Panc1 (cell line): ENCODE measurements around the gene HUS1B. TPM values are rescaled to one million over a fixed set of nuclear protein-coding genes. Genes with fewer than 3 reads are reported as not detected.

Experiments used
- ATAC-seq: fragments of 200-7000 bp; cut with Tn5 transposase; 2 replicates; pipeline ENCODE4 v1.9.1; 2020; ENCODE audit warnings: mild to moderate bottlenecking, moderate library complexity
- BruUV-seq: library from RNA; stranded (reverse); fragments of 400-500 nt; replicated peaks from 2 replicates; lab custom pipeline; 2021; lab: Mats Ljungman, UMichigan
- CTCF ChIA-PET: fragments of 300-600 bp; sonication (Branson Sonifier 250); formaldehyde crosslinking; loops from one replicate; lab custom pipeline; 2022; ENCODE audit warnings: antibody characterized with exemption; lab: Charles Lee
- POLR2A ChIA-PET: fragments of 300-600 bp; sonication (Branson Sonifier 250); formaldehyde crosslinking; loops from one replicate; lab custom pipeline; 2022; ENCODE audit warnings: antibody characterized with exemption; lab: Charles Lee
- DNase-seq: peaks from one replicate; pipeline ENCODE4 v3.0.0-alpha.2; 2010; ENCODE audit warnings: low read depth, low spot score
- H3K27ac ChIP-seq: 2 replicates; pipeline ENCODE4 v1.5.1; 2011; ENCODE audit warnings: mild to moderate bottlenecking, low read length, inconsistent platforms
- H3K27me3 ChIP-seq: fragments of 200-500 bp; sonication (Bioruptor generic); 2 replicates; pipeline ENCODE4 v1.6.0; 2014; ENCODE audit warnings: low read length, inconsistent platforms; ENCODE audit not compliant: control insufficient read depth, insufficient read depth
- H3K36me3 ChIP-seq: fragments of 200-500 bp; sonication (Bioruptor generic); 2 replicates; pipeline ENCODE4 v1.5.1; 2014; ENCODE audit warnings: inconsistent platforms, mild to moderate bottlenecking, low read length, moderate library complexity; ENCODE audit not compliant: control insufficient read depth, insufficient read depth
- H3K4me1 ChIP-seq: 2 replicates; pipeline ENCODE4 v1.5.1; 2011; ENCODE audit warnings: inconsistent platforms, mild to moderate bottlenecking, low read length, moderate library complexity; ENCODE audit not compliant: control insufficient read depth, insufficient read depth
- H3K4me3 ChIP-seq, 2 experiments: 2 replicates each; pipeline ENCODE4 v1.5.1; 2011 to 2012; ENCODE audit warnings: low read depth in 2 of 2, low read length in 2 of 2, mild to moderate bottlenecking in 2 of 2, inconsistent platforms in 1 of 2, moderate library complexity in 1 of 2
- H3K9me3 ChIP-seq: fragments of 200-500 bp; sonication (Bioruptor generic); 2 replicates; pipeline ENCODE4 v1.5.1; 2014; ENCODE audit warnings: low read depth, mild to moderate bottlenecking, inconsistent platforms, low read length, moderate library complexity; ENCODE audit not compliant: control insufficient read depth, insufficient read depth
- CTCF ChIP-seq: fragments of 450-650 bp; IDR thresholded peaks from 2 replicates; pipeline ENCODE4 v1.5.1; 2017; ENCODE audit warnings: mild to moderate bottlenecking
- POLR2AphosphoS5 ChIP-seq: IDR thresholded peaks from 2 replicates; pipeline ENCODE4 v1.6.1; 2012; ENCODE audit warnings: mild to moderate bottlenecking, low read depth, low read length, moderate library complexity
- REST ChIP-seq, 2 experiments: IDR thresholded peaks; 2 replicates each; pipeline ENCODE4 v1.6.1; 2011 to 2012; ENCODE audit warnings: low read depth in 2 of 2, control low read depth in 1 of 2, low read length in 1 of 2, mild to moderate bottlenecking in 1 of 2, moderate library complexity in 1 of 2; ENCODE audit not compliant: insufficient read depth in 1 of 2
- SIN3A ChIP-seq: IDR thresholded peaks from 2 replicates; pipeline ENCODE4 v1.6.1; 2012; ENCODE audit warnings: low read depth, mild to moderate bottlenecking, low read length, moderate library complexity, borderline replicate concordance; ENCODE audit not compliant: insufficient read depth
- TCF7L2 ChIP-seq: IDR thresholded peaks from 2 replicates; pipeline ENCODE4 v1.6.1; 2011; ENCODE audit warnings: mild to moderate bottlenecking, low read depth, low read length, inconsistent platforms
- in situ Hi-C: cut with HindIII; loops from 2 replicates; pipeline ENCODE4 v1.10.0; 2016; ENCODE audit warnings: low sequenced_read_pairs, low pct_unique_long_range_greater_than_20kb
- intact Hi-C: fragments of 100-400 bp; cut with micrococcal nuclease; formaldehyde crosslinking; loops from one replicate; pipeline ENCODE4 v1.10.0; 2022; ENCODE audit not compliant: unreplicated experiment
- total RNA-seq: library from RNA; stranded (reverse); gene quantifications from one replicate; pipeline ENCODE4 v1.2.1, GENCODE V29; 2021; ENCODE audit not compliant: unreplicated experiment

Gene HUS1B
- total RNA-seq, 1 experiment from 2014 or later = 0.74 TPM

- Histone ChIP-seq H3K4me3 (no peak overlapping the region), H3K9me3 (no peaks in the 10 kb centered on the region), H3K27ac (no peak overlapping the region), H3K4me1 (peaks cover 24% of the 10 kb centered on the region), H3K27me3 (no peaks in the 10 kb centered on the region), H3K36me3 (no peaks in the 10 kb centered on the region; the same call in none of the 2 replicates)
- BruUV-seq = no TSS peak
- intact Hi-C loops = loop anchor here (10.0 kb wide), 1 partner anchor 64 kb away; no protein-coding TSS in a partner anchor
- DNase-seq = no peak
- in situ Hi-C loops = no loop called here
- TF ChIP-seq CTCF = no peak
- TF ChIP-seq SIN3A = no peak
- no peak for TF ChIP-seq POLR2AphosphoS5
- no peak for TF ChIP-seq TCF7L2
- no peak for TF ChIP-seq REST (IDR thresholded peaks at IDR 0.05; ENCODE audit: insufficient read depth in 1 of 2, low read depth in 2 of 2, low read length in 1 of 2)
- CTCF ChIA-PET = interaction anchor here (1.0 kb wide), 1 partner anchor 9 kb away, joined by 3 read pairs; no protein-coding TSS in a partner anchor
- POLR2A ChIA-PET = no interaction called here
- no peak for ATAC-seq
These were observed 32.3 kb upstream of the HUS1B start for GRCh38 chr6:689223-689622.

- BruUV-seq = no TSS peak
- intact Hi-C loops = loop anchor here (2.0 to 10.0 kb wide), 2 partner anchors 62 to 92 kb away; no protein-coding TSS in a partner anchor
These were observed 29.6 kb upstream of the HUS1B start for GRCh38 chr6:686497-686896.

More at GRCh38 chr6:686497-686896, 29.6 kb upstream of the HUS1B start:
- peak; percentile 60 for ATAC-seq
- DNase-seq = no peak
- ChIA-PET POLR2A (no interaction called here), CTCF (no interaction called here)
- H3K4me1 ChIP-seq = peaks cover 38% of the 10 kb centered on the region
- in situ Hi-C loops = no loop called here
- H3K27me3 ChIP-seq = no peaks in the 10 kb centered on the region
- H3K4me3 ChIP-seq = no peak overlapping the region
- H3K36me3 ChIP-seq = no peaks in the 10 kb centered on the region
- TF ChIP-seq CTCF (peak; percentile 76), SIN3A (no peak)
- no peak overlapping the region for H3K27ac ChIP-seq
- H3K9me3 ChIP-seq = no peaks in the 10 kb centered on the region
